Right lobe of liver (tissue), 6 donors: Measurements from ENCODE around the gene OR10G2. TPM values are rescaled to one million over a fixed set of nuclear protein-coding genes. Genes with fewer than 3 reads are reported as not detected.
"Not testable (repeated sequence)": the region's sequence is repeated elsewhere in the genome, so short reads cannot be mapped to it uniquely, and the experiment has no call there.

Experiments used
- ATAC-seq, 4 donors: fragments of 200-7000 bp; cut with Tn5 transposase; one replicate each; pipeline ENCODE4 v1.9.1; 2020; ENCODE audit warnings: mild to moderate bottlenecking in 4 of 4, moderate library complexity in 4 of 4
- DNase-seq, 3 donors: peaks; one replicate each; pipeline ENCODE4 v3.0.0-alpha.2; 2020
- H3K27ac ChIP-seq, 3 donors: fragments of 200-600 bp; one replicate each; pipeline ENCODE4 v1.8.0; 2022
- H3K27me3 ChIP-seq, 2 donors: fragments of 200-600 bp; one replicate each; pipeline ENCODE4 v1.8.0; 2022
- H3K36me3 ChIP-seq, 4 donors: fragments of 200-600 bp; sonication (generic) in 1 of 4; one replicate each; pipeline versions ENCODE4 v1.5.1 to v1.8.0; 2017 to 2022; ENCODE audit warnings: control low read depth in 1 of 4
- H3K4me1 ChIP-seq, 4 donors: fragments of 200-600 bp; sonication (generic) in 1 of 4; one replicate each; pipeline versions ENCODE4 v1.5.1 to v1.8.0; 2017 to 2022; ENCODE audit warnings: control low read depth in 1 of 4
- H3K4me3 ChIP-seq, 3 donors: fragments of 200-600 bp; one replicate each; pipeline ENCODE4 v1.8.0; 2022
- H3K9me3 ChIP-seq, 4 donors: fragments of 200-600 bp; sonication (generic) in 1 of 4; one replicate each; pipeline versions ENCODE4 v1.5.1 to v1.8.0; 2017 to 2022; ENCODE audit warnings: control low read depth in 1 of 4
- CTCF ChIP-seq, 4 donors: fragments of 200-600 bp in 3 of 4; fragments of 450-650 bp in 1 of 4; IDR thresholded peaks; one replicate each; pipeline versions ENCODE4 v1.5.1 to v1.8.0; 2016 to 2022; ENCODE audit warnings: antibody characterized with exemption in 4 of 4, mild to moderate bottlenecking in 2 of 4
- POLR2A ChIP-seq: fragments of 450-650 bp; IDR thresholded peaks from one replicate; pipeline ENCODE4 v1.6.1; 2017; ENCODE audit warnings: antibody characterized with exemption, mild to moderate bottlenecking
- WGBS: methylation state at CpG from one replicate; pipeline ENCODE4 v1.1.6; 2018; ENCODE audit warnings: low coverage, low lambda C conversion rate; ENCODE audit not compliant: insufficient coverage; ENCODE audit errors: missing lambda C conversion rate; 5-methylcytosine and 5-hydroxymethylcytosine counted together
- intact Hi-C, 2 donors: fragments of 100-400 bp; cut with DNase I; formaldehyde crosslinking; loops; one replicate each; pipeline versions ENCODE4 v1.11.2 to v1.14.1; 2022
- total RNA-seq, 6 experiments: library from RNA; depleted of rRNA in 2 of 6; stranded (reverse); fragments of >200 nt in 2 of 6; fragmentation: NEBNext Ultra II Directional in 3 of 6; extraction: Animal tissue kit (Norgen Biotek cat#: 25700) in 3 of 6; gene quantifications; one replicate each; pipeline versions ENCODE4 v1.1.0 to v1.2.4, GENCODE V29; 2016 to 2023
- donor health status: DM: no; HTN: yes; CAD: no.
- donor health status: DM: no; HTN: no; CAD: no.
- donor health status: DM: no; HTN: no; CAD: no.
- donor health status: DM: no; HTN: yes; CAD: no.
- donor health status: DM: no; HTN: yes; CAD: no.

OR10G2 gene
- total RNA-seq, 6 experiments from 2014 or later, result not detected

DNA sequence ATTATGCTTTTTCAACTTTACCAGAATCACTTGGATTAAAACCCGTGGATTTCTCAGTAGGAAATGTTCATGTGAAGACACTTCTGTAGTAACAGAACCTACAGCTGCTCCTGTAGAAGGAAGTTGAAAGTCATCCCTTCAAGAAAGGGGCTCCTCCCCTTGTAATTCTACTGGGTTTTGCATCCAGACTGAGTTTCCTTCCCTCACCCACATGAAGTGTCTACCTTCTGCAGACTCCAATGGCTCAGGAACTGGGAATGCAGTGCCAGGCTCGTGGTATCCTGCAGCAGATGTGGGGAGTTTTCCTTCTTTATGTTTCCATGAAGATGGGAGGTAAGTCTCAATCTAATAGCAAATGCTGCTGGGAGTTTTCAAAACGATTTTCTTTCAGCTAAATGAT, 7.9 kb upstream of the OR10G2 start:
- 25% methylated on average over 3 of the region's 3 CpGs for WGBS

GRCh38 chr14:21631084-21631483, 3.7 kb downstream of the OR10G2 start:
- no peak for ATAC-seq
- intact Hi-C loops, result no loop called here
- Histone ChIP-seq H3K4me1 (no peaks in the 10 kb centered on the region), H3K4me3 (no peak overlapping the region), H3K9me3 (no peaks in the 10 kb centered on the region), H3K27me3 (no peaks in the 10 kb centered on the region), H3K27ac (no peak overlapping the region), H3K36me3 (no peaks in the 10 kb centered on the region)
- no peak for DNase-seq
- WGBS, result 18% methylated on average over 3 of the region's 3 CpGs
- TF ChIP-seq CTCF (IDR thresholded peaks at IDR 0.05) (no peak), POLR2A (no peak)

More for the DNA sequence above, 7.9 kb upstream of the OR10G2 start:
- Histone ChIP-seq H3K27me3 (no peaks in the 10 kb centered on the region), H3K4me3 (no peak overlapping the region), H3K9me3 (no peaks in the 10 kb centered on the region), H3K27ac (no peak overlapping the region), H3K4me1 (no peaks in the 10 kb centered on the region), H3K36me3 (no peaks in the 10 kb centered on the region)
- DNase-seq (no peak), ATAC-seq (no peak)
- TF ChIP-seq POLR2A (no peak), CTCF (IDR thresholded peaks at IDR 0.05) (no peak)
- intact Hi-C loops, result no loop called here

GRCh38 chr14:21630503-21630902, 4.2 kb downstream of the OR10G2 start:
- H3K4me3 ChIP-seq, H3K4me1 ChIP-seq, intact Hi-C loops, H3K27me3 ChIP-seq, H3K36me3 ChIP-seq, DNase-seq, H3K27ac ChIP-seq, H3K9me3 ChIP-seq, ATAC-seq: not testable (repeated sequence)
- WGBS, result 44% methylated on average over 1 of the region's 1 CpG

DNA sequence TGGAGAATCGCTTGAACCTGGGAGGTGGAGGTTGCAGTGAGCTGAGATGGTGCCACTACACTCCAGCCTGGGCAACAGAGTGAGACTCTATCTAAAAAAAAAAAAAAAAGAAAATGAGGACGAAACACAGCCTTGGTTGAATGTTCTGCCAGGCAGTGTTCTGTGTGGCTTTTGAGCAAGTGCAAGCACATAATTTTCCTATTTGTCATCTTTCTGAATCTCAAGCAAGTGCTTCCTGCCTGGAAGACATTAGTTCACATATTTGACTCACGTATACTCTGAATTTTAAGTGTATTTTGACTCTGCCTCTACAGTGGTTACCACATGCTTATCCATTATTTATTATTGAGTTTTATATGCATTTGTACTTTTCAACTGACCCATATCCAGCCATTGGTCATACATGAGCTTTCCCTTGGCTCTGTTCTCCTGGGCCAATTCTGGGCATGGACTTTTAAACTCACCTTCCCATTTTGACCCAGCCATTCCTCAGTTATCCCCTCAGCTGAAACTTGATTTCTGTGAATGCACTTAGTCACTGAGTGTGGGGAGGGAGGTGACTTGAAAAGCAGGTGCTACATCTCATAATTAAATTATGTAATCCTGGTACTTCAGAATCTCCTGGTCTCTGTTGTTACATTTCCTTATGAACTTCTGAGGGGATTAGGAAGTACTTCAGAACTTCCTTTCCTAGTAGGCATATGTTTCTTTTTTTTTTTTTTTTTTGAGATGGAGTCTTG, 8.1 kb downstream of the OR10G2 start:
- Histone ChIP-seq H3K27me3 (no peaks in the 10 kb centered on the region), H3K4me3 (no peak overlapping the region), H3K36me3 (no peaks in the 10 kb centered on the region), H3K4me1 (no peaks in the 10 kb centered on the region), H3K9me3 (no peaks in the 10 kb centered on the region), H3K27ac (no peak overlapping the region)
- DNase-seq, result no peak
- intact Hi-C loops, result no loop called here
- TF ChIP-seq CTCF (IDR thresholded peaks at IDR 0.05) (no peak), POLR2A (no peak)
- ATAC-seq, result no peak
- WGBS, result 25% methylated on average over 2 of the region's 3 CpGs

DNA sequence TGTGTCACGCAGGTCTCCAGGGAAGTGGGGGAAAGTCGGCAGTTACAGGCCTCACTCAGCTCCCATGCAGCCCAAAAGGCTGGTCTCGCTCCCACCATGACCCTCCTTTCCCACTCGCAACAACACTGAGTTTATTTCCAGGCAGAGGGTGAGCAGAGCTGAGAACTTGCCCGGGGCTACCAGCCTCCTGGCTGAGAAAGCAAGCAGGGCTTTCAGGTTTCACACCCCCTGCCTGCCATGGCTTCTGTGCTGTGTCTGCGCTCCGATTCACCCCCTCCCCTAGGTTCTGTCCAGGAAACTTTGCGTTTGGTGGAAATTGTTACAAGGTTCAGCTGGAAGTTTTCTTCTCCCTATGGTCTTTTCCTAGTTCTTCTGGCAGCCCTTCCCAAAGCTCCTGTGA, 17.1 kb downstream of the OR10G2 start:
- Histone ChIP-seq H3K9me3 (no peaks in the 10 kb centered on the region), H3K4me1 (no peaks in the 10 kb centered on the region), H3K27ac (no peak overlapping the region), H3K4me3 (no peak overlapping the region), H3K27me3 (no peaks in the 10 kb centered on the region), H3K36me3 (no peaks in the 10 kb centered on the region)
- TF ChIP-seq POLR2A (no peak), CTCF (IDR thresholded peaks at IDR 0.05) (no peak)
- DNase-seq (no peak), ATAC-seq (no peak)
- WGBS, result 60% methylated on average over 1 of the region's 8 CpGs
- intact Hi-C loops, result no loop called here
